Right renal cortex interstitium (tissue), 3 donors: Measurements from ENCODE around the gene LGALS9C. TPM values are rescaled to one million over a fixed set of nuclear protein-coding genes. Genes with fewer than 3 reads are reported as not detected.
"Not testable (repeated sequence)": the region's sequence is repeated elsewhere in the genome, so short reads cannot be mapped to it uniquely, and the experiment has no call there.

Experiments used
- DNase-seq, 3 donors: peaks; one replicate each; pipeline ENCODE4 v3.0.0-alpha.2; 2013; ENCODE audit warnings: low read depth in 3 of 3, low spot score in 2 of 3
- polyA plus RNA-seq, 3 donors: library from polyadenylated mRNA; unstranded; fragments of 120-200 nt; gene quantifications; one replicate each; pipeline ENCODE4 v1.2.1, GENCODE V29; 2013; ENCODE audit not compliant: insufficient read length in 3 of 3

The LGALS9C gene
- polyA plus RNA-seq, 3 donors: 0.17 to 0.21 (median 0.18) TPM

DNA sequence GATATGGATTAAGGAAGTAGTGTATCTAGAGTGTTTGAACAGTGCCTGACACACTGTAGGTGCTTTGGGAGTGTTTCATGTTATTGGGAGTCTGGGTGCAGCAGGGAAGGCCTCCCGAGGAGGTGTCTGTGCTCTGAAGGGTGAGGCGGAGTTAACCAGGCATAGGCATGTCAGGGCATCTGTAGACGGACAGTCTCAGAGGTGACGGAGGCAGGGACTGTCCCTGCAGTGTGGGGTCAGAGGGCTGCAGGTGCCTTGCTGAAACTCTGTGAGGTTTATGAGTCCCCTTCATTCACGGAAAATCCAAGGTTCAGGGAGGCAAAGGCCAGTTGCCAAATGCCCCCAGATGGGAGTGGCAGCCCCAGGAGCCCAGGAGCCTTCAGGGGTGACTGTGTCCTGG lies 778 bp downstream of the LGALS9C start:
- not testable (repeated sequence) for DNase-seq

DNA sequence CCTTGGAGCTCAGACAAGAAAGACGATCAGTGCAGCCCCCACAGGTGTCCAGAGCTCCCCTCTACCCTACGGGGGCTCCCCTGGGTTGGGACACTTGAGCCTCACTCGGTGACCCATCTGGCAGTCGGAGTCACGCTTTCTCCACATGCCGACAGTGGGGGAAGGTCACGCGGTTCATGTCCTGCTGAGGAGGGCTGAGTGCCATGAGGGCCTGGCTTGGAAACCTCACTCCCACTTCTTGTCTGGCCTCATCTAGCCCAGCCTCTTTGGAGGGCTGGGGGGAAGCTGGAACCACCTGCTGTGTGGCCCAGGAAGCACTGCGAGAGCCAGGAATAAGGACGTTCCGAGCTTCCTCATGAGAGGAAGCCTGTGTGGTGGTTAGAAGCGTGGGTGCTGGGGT lies 1.8 kb downstream of the LGALS9C start:
- not testable (repeated sequence) for DNase-seq

- DNase-seq: not testable (repeated sequence)
Observed at GRCh38 chr17:18478977-18479595, 2.5 kb downstream of the LGALS9C start.

DNA sequence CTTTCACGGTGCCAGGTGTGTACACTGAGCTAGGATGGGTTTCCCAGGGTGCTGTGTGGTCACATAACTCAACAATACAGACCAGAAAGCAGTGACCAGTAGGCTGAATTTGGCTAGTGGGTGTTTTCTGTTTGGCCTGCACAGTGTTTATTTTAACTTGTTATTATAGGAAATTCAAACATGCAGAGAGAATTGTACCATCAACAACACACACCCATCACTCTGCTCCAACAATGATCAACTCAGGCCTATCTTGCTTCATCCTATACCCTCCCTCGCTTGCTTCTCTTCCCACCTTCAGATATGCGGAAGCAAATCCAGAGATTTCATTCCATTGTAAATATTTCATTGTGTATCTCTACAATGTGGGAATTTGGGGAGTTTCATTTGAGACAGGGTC lies 5.2 kb downstream of the LGALS9C start:
- DNase-seq: not testable (repeated sequence)

DNA sequence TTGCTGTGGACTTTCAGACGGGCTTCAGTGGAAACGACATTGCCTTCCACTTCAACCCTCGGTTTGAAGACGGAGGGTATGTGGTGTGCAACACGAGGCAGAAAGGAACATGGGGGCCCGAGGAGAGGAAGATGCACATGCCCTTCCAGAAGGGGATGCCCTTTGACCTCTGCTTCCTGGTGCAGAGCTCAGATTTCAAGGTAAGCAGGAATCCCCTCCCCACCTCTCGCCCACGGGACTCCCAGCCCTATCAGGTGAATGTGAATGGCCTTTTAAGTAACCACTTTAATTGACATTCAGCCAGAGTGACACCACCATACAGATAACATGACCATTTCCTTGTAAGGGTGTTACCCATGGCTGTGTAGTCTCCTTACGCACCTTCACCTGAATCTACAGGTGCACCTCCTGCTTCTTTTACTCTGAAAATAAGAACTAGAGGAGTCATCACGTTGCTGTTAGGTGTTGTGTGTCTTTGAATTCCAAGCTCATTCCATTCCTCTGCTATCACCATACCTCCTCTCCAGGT lies 9.4 kb downstream of the LGALS9C start:
- not testable (repeated sequence) for DNase-seq

- DNase-seq: not testable (repeated sequence)
Observed at GRCh38 chr17:18487633-18488032, 11.0 kb downstream of the LGALS9C start.

- DNase-seq: not testable (repeated sequence)
Observed at GRCh38 chr17:18488622-18489021, 12.0 kb downstream of the LGALS9C start.

DNA sequence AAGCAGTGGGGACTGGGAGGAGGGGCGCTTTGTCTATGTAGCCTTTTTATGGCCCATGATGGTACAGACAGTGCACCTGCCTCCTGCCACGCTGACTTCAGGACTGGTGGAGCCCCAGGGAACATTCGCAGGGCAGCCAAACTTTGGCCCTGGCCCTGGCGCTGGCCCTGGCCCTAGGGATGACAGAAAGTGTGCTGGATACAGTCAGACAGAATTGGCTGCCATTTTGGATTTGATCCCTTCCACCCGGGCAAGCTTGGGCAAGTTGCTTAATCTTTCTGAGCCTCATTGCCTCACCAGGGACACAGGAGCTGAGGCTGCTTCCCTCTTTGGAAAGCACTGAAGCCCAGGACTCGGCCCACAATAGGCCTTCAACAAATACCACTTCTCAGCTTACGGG lies 13.4 kb downstream of the LGALS9C start:
- DNase-seq: not testable (repeated sequence)

GRCh38 chr17:18492712-18493480 lies 16.3 kb downstream of the LGALS9C start:
- not testable (repeated sequence) for DNase-seq

DNA sequence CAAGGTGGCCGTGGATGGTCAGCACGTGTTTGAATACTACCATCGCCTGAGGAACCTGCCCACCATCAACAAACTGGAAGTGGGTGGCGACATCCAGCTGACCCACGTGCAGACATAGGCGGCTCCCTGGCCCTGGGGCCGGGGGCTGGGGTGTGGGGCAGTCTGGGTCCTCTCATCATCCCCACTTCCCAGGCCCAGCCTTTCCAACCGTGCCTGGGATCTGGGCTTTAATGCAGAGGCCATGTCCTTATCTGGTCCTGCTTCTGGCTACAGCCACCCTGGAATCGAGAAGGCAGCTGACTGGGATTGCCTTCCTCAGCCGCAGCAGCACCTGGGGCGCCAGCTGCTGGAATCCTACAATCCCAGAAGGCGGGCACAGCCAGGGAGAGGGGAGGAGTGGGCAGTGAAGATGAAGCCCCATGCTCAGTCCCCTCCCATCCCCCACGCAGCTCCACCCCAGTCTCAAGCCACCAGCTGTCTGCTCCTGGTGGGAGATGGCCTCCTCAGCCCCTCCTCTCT lies 17.7 kb downstream of the LGALS9C start:
- not testable (repeated sequence) for DNase-seq

- not testable (repeated sequence) for DNase-seq
Observed at GRCh38 chr17:18497044-18497443, 20.5 kb downstream of the LGALS9C start.

DNA sequence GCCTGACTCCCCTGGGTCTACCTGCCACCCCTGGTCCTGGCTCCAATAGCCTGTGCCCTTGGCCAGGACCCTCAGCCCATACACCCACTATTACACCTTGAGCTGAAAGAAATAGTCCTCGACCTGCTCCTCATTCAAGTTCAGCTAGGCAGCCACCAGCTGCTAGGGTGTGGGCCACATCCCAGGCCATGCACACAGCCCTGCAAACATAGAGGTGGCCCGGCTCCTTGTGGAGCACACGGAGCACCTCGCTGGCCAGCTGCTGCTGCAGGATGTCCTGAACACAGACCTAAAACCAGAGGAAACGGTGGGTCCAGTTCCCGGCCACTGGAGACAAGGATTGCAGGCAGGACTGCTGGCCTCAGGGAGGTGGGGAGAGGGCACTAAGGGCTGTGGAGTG lies 22.5 kb downstream of the LGALS9C start:
- DNase-seq: not testable (repeated sequence)

DNA sequence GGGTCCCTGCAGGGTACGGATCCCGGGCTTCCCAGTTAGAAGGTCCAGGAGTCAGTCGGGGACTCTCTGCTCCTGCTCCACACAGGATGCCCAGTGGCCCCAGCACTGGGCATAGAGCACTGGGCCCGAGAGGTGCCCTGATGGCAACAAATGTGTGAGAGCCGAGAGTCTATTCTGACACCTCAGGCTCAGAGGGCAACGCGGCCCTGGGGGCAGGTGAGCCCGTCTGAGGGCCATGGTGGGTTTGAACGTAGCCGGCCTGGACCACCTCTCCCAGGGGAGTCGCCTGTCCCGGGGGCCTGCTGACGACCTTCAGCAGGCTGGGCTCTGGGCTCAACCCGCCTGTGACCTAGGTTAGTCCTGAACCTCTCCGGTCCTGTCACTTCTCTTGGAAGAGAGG lies 23.2 kb downstream of the LGALS9C start:
- DNase-seq: not testable (repeated sequence)

DNA sequence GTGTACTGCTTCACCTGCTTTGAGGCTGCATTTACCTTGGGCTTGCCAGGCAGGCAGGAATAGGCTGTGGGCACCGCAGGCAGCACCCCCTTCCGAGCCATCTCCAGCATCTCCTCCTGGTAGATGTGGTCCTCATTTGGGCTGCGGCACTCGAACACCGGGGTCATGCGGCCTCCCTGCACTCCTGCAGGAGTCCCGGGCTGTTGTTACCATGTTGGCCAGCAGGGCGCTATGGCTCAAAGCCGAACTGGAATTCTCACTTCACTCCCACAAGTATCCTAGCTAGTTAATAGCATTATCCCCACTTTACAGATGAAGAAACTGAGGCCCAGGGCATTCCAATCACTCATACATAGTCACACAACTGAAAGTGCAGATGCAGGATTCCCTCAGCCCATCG lies 23.7 kb downstream of the LGALS9C start:
- not testable (repeated sequence) for DNase-seq

DNA sequence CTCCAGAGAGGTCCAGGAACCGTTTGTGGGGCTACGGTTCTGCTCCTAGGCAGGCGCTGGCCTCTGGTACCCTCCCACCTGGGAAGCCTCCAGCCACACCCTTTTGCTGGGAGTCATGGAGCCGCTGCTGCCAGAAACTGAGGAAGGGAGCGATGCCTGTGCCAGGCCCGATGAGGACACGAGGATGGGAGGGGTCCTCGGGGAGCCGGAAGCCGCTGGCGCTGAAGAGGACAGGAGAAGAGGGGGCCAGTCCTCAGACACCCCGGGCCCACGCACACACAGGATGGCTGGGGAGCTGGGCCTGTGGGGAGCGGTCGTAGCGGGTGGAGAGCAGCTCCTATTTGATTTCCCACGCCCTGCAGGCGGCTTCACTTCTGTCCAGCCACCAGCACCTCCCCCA lies 24.2 kb downstream of the LGALS9C start:
- not testable (repeated sequence) for DNase-seq

DNA sequence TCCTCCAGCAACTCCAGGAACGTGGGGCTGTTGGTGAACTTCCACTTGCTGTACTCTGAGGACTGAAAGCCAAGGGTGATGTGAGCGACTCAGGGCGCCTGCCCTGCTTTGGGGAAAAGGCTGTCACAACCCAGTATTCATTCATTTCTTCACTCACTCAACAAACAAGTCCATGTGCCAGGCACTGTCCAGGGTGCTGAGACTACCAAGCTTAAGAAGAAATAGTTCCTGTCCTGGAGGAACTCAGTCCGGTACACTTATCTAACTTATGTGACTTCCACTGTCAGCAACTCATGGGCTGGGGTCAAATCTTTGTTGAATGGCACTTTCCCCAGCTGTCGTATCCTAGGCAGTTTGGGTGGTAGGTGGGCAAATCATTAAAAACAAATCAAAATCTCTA lies 26.6 kb downstream of the LGALS9C start:
- DNase-seq: not testable (repeated sequence)

- DNase-seq: not testable (repeated sequence)
Observed at GRCh38 chr17:18507729-18508128, 31.1 kb downstream of the LGALS9C start.

DNA sequence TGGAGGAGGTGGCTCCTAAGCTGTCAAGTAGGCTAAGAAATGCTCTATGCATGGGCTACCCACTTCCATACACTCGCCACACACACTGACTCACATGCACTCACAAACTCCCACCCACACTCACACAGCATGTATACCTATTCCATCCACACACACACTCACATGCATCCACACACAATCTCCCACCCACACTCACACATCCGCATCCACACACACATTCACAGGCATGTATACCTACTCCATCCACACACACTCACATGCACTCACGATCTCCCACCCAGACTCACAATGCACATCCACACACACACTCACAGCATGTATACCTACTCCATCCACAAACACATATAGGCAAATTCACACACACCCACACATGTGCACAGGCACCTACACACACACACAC lies 32.1 kb downstream of the LGALS9C start:
- DNase-seq: not testable (repeated sequence)

DNA sequence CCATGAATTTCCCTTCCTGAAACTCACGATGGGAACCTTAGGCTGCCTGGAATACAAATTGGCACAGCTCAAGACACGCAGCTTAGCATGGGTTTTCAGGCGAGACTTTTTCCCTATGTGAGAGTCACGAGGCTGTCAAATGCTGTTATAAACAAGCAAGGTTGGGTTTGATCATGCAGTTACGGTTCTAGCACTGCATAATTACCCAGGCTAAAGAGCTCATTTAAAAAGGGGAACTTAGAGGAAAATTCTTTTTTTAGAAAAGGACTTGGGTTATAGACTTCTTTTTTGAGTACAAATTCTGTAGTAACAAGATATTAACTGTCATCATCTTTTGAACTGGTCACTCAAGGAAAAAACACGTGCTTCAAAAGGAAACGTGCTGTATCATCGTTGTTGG lies 44.5 kb downstream of the LGALS9C start:
- not testable (repeated sequence) for DNase-seq

- not testable (repeated sequence) for DNase-seq
Observed at GRCh38 chr17:18525015-18525414, 48.4 kb downstream of the LGALS9C start.

- not testable (repeated sequence) for DNase-seq
Observed at GRCh38 chr17:18526168-18526800, 49.7 kb downstream of the LGALS9C start.
